GM19372 (cell line): ENCODE results near the gene ZBBX.

Experiments
- ATAC-seq: cut with Tn5 transposase; IDR thresholded peaks from one replicate; pipeline ENCODE4 v1.9.1; 2021; ENCODE audit warnings: mild to moderate bottlenecking, low read depth, moderate library complexity; ENCODE audit not compliant: unreplicated experiment

Gene ZBBX

GRCh38 chr3:167318996-167319615 lies 61.0 kb downstream of the ZBBX start:
- no peak for ATAC-seq

- ATAC-seq: no peak
Observed at GRCh38 chr3:167318306-167318705, 61.8 kb downstream of the ZBBX start.

- ATAC-seq: no peak
Observed at GRCh38 chr3:167306319-167306718, 73.8 kb downstream of the ZBBX start.

- ATAC-seq: no peak
Observed at GRCh38 chr3:167305340-167305890, 74.7 kb downstream of the ZBBX start.

GRCh38 chr3:167304077-167304476 lies 76.0 kb downstream of the ZBBX start:
- ATAC-seq: no peak

GRCh38 chr3:167302678-167303077 lies 77.4 kb downstream of the ZBBX start:
- ATAC-seq: no peak

- no peak for ATAC-seq
Observed at GRCh38 chr3:167300207-167300606, 79.9 kb downstream of the ZBBX start.

- ATAC-seq: no peak
Observed at GRCh38 chr3:167289435-167289834, 90.7 kb downstream of the ZBBX start.

GRCh38 chr3:167288737-167289136 lies 91.4 kb downstream of the ZBBX start:
- no peak for ATAC-seq

GRCh38 chr3:167287308-167287707 lies 92.8 kb downstream of the ZBBX start:
- no peak for ATAC-seq

- ATAC-seq: no peak
Observed at GRCh38 chr3:167274141-167274874, 105.8 kb downstream of the ZBBX start.

GRCh38 chr3:167253037-167253436 lies 127.1 kb downstream of the ZBBX start:
- ATAC-seq: no peak

- no peak for ATAC-seq
Observed at GRCh38 chr3:167251678-167252077, 128.4 kb downstream of the ZBBX start.

GRCh38 chr3:167246252-167246651 lies 133.8 kb downstream of the ZBBX start:
- no peak for ATAC-seq

- no peak for ATAC-seq
Observed at GRCh38 chr3:167241048-167241845, 138.8 kb downstream of the ZBBX start.

GRCh38 chr3:167228135-167228534 lies 152.0 kb downstream of the ZBBX start:
- no peak for ATAC-seq

GRCh38 chr3:167225821-167226220 lies 154.3 kb downstream of the ZBBX start:
- no peak for ATAC-seq

GRCh38 chr3:167209011-167209410 lies 171.1 kb downstream of the ZBBX start:
- no peak for ATAC-seq

- ATAC-seq: no peak
Observed at GRCh38 chr3:167203062-167203461, 177.0 kb downstream of the ZBBX start.

- ATAC-seq: no peak
Observed at GRCh38 chr3:167198949-167199600, 181.0 kb downstream of the ZBBX start.
